K562 (cell line): Measurements from ENCODE around the gene USP26.

Experiments used
- BHLHE40 ChIP-seq: IDR thresholded peaks from 2 replicates; pipeline ENCODE4 v1.6.1; 2011; ENCODE audit warnings: low read length, improper control_type of control experiment
- TF ChIP-seq, protein P1 (sequence below): fragments of 450-650 bp; IDR thresholded peaks from 2 replicates; pipeline ENCODE4 v1.6.1; 2018; ENCODE audit not compliant: partially characterized antibody
- TF ChIP-seq, protein P2 (sequence below), 2 experiments: fragments of 450-650 bp in 1 of 2; sonication (generic) in 1 of 2; formaldehyde crosslinking in 1 of 2; IDR thresholded peaks in 1 of 2; conservative IDR thresholded peaks in 1 of 2; 2 replicates each; pipeline versions ENCODE4 v1.6.1 to v1.8.1; 2016 to 2023; ENCODE audit warnings: mild to moderate bottlenecking in 2 of 2, moderate library complexity in 2 of 2, inconsistent platforms in 1 of 2, missing genetic modification reagents in 1 of 2
- TF ChIP-seq, protein P3 (sequence below): IDR thresholded peaks from 2 replicates; pipeline ENCODE4 v1.6.1; 2012; ENCODE audit warnings: low read depth, low read length, improper control_type of control experiment, borderline replicate concordance
- TF ChIP-seq, protein P4 (sequence below): sonication (generic); formaldehyde crosslinking; IDR thresholded peaks from 2 replicates; pipeline ENCODE4 v1.8.0; 2022; ENCODE audit warnings: mild to moderate bottlenecking, missing genetic modification reagents

DNA sequence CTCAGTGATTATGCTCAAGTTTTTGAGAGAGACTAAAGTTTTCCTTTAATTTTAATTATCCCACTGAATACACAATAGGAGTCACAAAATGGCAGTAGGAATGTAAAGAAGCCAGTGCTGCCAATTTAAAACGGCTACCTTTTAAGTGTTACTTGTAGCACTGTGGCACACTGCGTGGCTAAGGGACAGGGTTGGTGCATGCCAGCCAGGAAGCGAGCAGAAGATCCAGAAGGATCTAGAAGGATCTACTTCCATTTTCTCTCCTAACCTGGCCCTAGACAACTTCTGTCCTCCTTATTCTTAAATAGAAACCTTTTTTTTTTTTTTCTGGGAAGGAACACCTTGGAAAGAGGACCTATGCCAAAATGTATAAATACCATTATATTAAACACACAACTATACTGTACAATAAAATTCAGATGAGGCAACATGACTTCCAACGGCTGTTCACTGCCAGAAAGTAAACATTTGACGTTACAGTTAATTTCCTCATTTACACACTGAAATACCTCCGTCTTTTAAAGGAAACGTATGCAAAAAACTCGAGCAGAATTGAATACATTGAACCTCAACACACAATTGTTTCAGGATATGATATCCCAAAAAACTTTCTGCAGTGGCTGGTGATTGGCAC is 2.7 kb downstream of the USP26 start:
- TF ChIP-seq, protein P1, sequence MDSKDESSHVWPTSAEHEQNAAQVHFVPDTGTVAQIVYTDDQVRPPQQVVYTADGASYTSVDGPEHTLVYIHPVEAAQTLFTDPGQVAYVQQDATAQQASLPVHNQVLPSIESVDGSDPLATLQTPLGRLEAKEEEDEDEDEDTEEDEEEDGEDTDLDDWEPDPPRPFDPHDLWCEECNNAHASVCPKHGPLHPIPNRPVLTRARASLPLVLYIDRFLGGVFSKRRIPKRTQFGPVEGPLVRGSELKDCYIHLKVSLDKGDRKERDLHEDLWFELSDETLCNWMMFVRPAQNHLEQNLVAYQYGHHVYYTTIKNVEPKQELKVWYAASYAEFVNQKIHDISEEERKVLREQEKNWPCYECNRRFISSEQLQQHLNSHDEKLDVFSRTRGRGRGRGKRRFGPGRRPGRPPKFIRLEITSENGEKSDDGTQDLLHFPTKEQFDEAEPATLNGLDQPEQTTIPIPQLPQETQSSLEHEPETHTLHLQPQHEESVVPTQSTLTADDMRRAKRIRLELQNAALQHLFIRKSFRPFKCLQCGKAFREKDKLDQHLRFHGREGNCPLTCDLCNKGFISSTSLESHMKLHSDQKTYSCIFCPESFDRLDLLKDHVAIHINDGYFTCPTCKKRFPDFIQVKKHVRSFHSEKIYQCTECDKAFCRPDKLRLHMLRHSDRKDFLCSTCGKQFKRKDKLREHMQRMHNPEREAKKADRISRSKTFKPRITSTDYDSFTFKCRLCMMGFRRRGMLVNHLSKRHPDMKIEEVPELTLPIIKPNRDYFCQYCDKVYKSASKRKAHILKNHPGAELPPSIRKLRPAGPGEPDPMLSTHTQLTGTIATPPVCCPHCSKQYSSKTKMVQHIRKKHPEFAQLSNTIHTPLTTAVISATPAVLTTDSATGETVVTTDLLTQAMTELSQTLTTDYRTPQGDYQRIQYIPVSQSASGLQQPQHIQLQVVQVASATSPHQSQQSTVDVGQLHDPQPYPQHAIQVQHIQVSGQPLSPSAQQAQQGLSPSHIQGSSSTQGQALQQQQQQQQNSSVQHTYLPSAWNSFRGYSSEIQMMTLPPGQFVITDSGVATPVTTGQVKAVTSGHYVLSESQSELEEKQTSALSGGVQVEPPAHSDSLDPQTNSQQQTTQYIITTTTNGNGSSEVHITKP, result no peak
- TF ChIP-seq, protein P2, sequence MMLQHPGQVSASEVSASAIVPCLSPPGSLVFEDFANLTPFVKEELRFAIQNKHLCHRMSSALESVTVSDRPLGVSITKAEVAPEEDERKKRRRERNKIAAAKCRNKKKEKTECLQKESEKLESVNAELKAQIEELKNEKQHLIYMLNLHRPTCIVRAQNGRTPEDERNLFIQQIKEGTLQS (IDR thresholded peaks at IDR 0.05), result no peak
- TF ChIP-seq, protein P2 (CRISPR knock-in tag; conservative IDR thresholded peaks at IDR 0.05), result no peak
- TF ChIP-seq, protein P3, sequence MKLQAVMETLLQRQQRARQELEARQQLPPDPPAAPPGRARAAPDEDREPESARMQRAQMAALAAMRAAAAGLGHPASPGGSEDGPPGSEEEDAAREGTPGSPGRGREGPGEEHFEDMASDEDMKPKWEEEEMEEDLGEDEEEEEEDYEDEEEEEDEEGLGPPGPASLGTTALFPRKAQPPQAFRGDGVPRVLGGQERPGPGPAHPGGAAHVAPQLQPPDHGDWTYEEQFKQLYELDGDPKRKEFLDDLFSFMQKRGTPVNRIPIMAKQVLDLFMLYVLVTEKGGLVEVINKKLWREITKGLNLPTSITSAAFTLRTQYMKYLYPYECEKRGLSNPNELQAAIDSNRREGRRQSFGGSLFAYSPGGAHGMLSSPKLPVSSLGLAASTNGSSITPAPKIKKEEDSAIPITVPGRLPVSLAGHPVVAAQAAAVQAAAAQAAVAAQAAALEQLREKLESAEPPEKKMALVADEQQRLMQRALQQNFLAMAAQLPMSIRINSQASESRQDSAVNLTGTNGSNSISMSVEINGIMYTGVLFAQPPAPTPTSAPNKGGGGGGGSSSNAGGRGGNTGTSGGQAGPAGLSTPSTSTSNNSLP, result no peak
- TF ChIP-seq BHLHE40, result no peak
- TF ChIP-seq, protein P4, sequence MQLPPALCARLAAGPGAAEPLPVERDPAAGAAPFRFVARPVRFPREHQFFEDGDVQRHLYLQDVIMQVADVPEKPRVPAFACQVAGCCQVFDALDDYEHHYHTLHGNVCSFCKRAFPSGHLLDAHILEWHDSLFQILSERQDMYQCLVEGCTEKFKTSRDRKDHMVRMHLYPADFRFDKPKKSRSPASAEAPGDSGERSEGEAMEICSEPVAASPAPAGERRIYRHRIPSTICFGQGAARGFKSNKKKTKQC (CRISPR knock-in tag), result no peak
